HepG2 (cell line): Measurements from ENCODE around the gene GRIP2.

ENCODE experiments used
- GTF2F1 ChIP-seq: fragments of 150-350 bp; IDR thresholded peaks from 2 replicates; pipeline ENCODE4 v1.6.1; 2014; ENCODE audit warnings: low read length
- MYPOP ChIP-seq: sonication (generic); formaldehyde crosslinking; IDR thresholded peaks from 2 replicates; pipeline ENCODE4 v1.8.1; 2023; ENCODE audit warnings: mild to moderate bottlenecking, moderate library complexity, missing genetic modification reagents
- SIN3B ChIP-seq: fragments of 150-350 bp; IDR thresholded peaks from 2 replicates; pipeline ENCODE4 v1.6.1; 2014; ENCODE audit warnings: low read length
- SMAD1 ChIP-seq: sonication (generic); formaldehyde crosslinking; IDR thresholded peaks from 2 replicates; pipeline ENCODE4 v1.4.0; 2020; ENCODE audit warnings: missing genetic modification reagents, low read depth, mild to moderate bottlenecking, borderline replicate concordance
- SMAD3 ChIP-seq: sonication (generic); formaldehyde crosslinking; IDR thresholded peaks from 2 replicates; pipeline ENCODE4 v1.4.0; 2020; ENCODE audit warnings: missing genetic modification reagents
- ZNF333 ChIP-seq: sonication (generic); formaldehyde crosslinking; IDR thresholded peaks from 2 replicates; pipeline ENCODE4 v1.4.0; 2020; ENCODE audit warnings: mild to moderate bottlenecking, missing genetic modification reagents, borderline replicate concordance

GRCh38 chr3:14552041-14552648 lies 12.0 kb upstream of the GRIP2 start:
- TF ChIP-seq SMAD3 (CRISPR knock-in tag) (no peak), ZNF333 (no peak), SIN3B (no peak), GTF2F1 (no peak), MYPOP (CRISPR knock-in tag) (no peak), SMAD1 (no peak)
